Lung (tissue), 12 donors: ENCODE data around the gene PHF21A. TPM values are rescaled to one million over a fixed set of nuclear protein-coding genes. Genes with fewer than 3 reads are reported as not detected.
A peak's percentile ranks its signal among the peaks of the same experiment; 100 is the strongest.
"Not testable (repeated sequence)": the region's sequence is repeated elsewhere in the genome, so short reads cannot be mapped to it uniquely, and the experiment has no call there.

ENCODE experiments used
- ATAC-seq: fragments of 200-7000 bp; cut with Tn5 transposase; one replicate; pipeline ENCODE4 v1.9.1; 2020; ENCODE audit warnings: moderate number of reproducible peaks; ENCODE audit not compliant: insufficient read depth, low FRiP score
- DNase-seq, 3 donors: peaks; one replicate each; pipeline ENCODE4 v3.0.0-alpha.2; 2013 to 2017
- H3K27ac ChIP-seq, 2 donors: one replicate each; pipeline ENCODE4 v1.5.1; 2013; ENCODE audit warnings: mild to moderate bottlenecking in 2 of 2, moderate library complexity in 2 of 2, control low read depth in 1 of 2, inconsistent platforms in 1 of 2, low read depth in 1 of 2, low read length in 1 of 2
- H3K27me3 ChIP-seq, 3 donors: one replicate each; pipeline ENCODE4 v1.5.1; 2013; ENCODE audit warnings: low read length in 2 of 3; ENCODE audit not compliant: control insufficient read depth in 3 of 3, insufficient read depth in 3 of 3
- H3K36me3 ChIP-seq, 4 donors: one replicate each; pipeline ENCODE4 v1.5.1; 2013; ENCODE audit warnings: low read length in 4 of 4, mild to moderate bottlenecking in 1 of 4, moderate library complexity in 1 of 4; ENCODE audit not compliant: control insufficient read depth in 4 of 4, insufficient read depth in 4 of 4
- H3K4me1 ChIP-seq, 5 donors: one replicate each; pipeline ENCODE4 v1.5.1; 2013; ENCODE audit warnings: low read length in 5 of 5, mild to moderate bottlenecking in 2 of 5, moderate library complexity in 1 of 5; ENCODE audit not compliant: control insufficient read depth in 5 of 5, insufficient read depth in 5 of 5
- H3K4me3 ChIP-seq: one replicate; pipeline ENCODE4 v1.5.1; 2013; ENCODE audit warnings: mild to moderate bottlenecking, control low read depth, moderate library complexity
- H3K9ac ChIP-seq, 2 donors: one replicate each; pipeline ENCODE4 v1.5.1; 2013; ENCODE audit warnings: low read length in 2 of 2, control low read depth in 1 of 2; ENCODE audit not compliant: insufficient read depth in 1 of 2
- H3K9me3 ChIP-seq, 4 donors: one replicate each; pipeline ENCODE4 v1.5.1; 2013; ENCODE audit warnings: low read length in 3 of 4, mild to moderate bottlenecking in 1 of 4, moderate library complexity in 1 of 4; ENCODE audit not compliant: control insufficient read depth in 4 of 4, insufficient read depth in 3 of 4
- WGBS, 2 donors: extraction: QIAGEN DNeasy Blood & Tissue Kit; methylation state at CpG; one replicate each; pipeline ENCODE4 v1.1.7; 2013; 5-methylcytosine and 5-hydroxymethylcytosine counted together
- polyA plus RNA-seq, 2 donors: library from polyadenylated mRNA; stranded (reverse); fragments of 200-250 nt; gene quantifications; one replicate each; pipeline ENCODE4 v1.2.1, GENCODE V29; 2013
- total RNA-seq, 2 donors: library from RNA; depleted of rRNA in 1 of 2; stranded (reverse); fragments of >200 nt in 1 of 2; gene quantifications; one replicate each; pipeline ENCODE4 v1.2.1, GENCODE V29; 2014 to 2021
- TF ChIP-seq, protein P1 (sequence below): IDR thresholded peaks from 2 replicates; pipeline ENCODE4 v1.5.1; 2012; ENCODE audit warnings: mild to moderate bottlenecking; ENCODE audit errors: control extremely low read depth, extremely low read depth
- donor health status: control.
- donor health status: control.
- donor health status: Bipolar disorder and iron deficiency.
- donor health status: healthy.
- donor health status: DM: yes; HTN: yes; CAD: no.

PHF21A gene
- total and polyA plus RNA-seq, 4 donors = 16.2 to 57.0 (median 29.9) TPM

DNA sequence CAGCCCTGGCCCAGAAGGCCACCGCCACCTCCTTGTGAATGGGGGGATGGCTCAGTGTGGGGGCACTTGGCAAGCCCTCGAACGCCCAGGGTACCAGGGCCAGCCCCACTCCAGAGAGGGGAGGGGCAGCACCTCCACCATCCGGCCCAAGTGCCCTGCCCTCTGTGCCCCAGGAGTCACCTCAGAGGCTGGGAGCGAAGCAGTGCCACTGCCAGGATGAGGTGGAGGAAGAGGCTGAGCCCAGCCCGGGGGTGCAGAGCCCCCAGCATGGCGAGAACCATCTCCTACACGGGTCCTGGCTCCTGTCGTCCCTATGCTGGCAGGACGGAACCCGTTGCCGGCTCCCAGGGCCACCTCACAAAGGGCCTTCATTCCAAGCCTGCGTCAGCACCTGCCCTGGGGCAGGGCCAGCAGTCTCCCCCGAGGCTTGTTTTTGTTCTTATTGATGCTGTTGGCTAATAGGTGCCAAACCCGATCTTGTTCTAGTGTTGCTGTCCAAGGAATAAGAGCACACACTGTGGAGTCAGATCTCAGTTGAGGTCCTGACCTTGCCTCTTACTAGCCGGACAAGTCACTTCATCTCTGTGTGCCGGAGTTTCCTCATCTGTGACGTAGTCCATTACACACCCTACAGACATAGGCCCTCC, 214.2 kb downstream of the PHF21A start, which contains the start of gene FREY1:
Gene FREY1, minus strand, starts transcription at position 307 of the 647 bp plus-strand sequence. Its CDS starts 26 bp downstream, at position 281.
- DNase-seq = no peak
- H3K9ac ChIP-seq = no peak within 1 kb of the TSS
- H3K27ac ChIP-seq = no peak within 1 kb of the TSS
- peaks cover 0 to 31% (median 6%) of the 10 kb centered on the region in 4 donors for H3K36me3 ChIP-seq
- no peak within 1 kb of the TSS for H3K4me3 ChIP-seq
- TF ChIP-seq, protein P1, sequence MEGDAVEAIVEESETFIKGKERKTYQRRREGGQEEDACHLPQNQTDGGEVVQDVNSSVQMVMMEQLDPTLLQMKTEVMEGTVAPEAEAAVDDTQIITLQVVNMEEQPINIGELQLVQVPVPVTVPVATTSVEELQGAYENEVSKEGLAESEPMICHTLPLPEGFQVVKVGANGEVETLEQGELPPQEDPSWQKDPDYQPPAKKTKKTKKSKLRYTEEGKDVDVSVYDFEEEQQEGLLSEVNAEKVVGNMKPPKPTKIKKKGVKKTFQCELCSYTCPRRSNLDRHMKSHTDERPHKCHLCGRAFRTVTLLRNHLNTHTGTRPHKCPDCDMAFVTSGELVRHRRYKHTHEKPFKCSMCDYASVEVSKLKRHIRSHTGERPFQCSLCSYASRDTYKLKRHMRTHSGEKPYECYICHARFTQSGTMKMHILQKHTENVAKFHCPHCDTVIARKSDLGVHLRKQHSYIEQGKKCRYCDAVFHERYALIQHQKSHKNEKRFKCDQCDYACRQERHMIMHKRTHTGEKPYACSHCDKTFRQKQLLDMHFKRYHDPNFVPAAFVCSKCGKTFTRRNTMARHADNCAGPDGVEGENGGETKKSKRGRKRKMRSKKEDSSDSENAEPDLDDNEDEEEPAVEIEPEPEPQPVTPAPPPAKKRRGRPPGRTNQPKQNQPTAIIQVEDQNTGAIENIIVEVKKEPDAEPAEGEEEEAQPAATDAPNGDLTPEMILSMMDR = no peak
- peaks cover 0 to 12% (median 0%) of the 10 kb centered on the region in 5 donors for H3K4me1 ChIP-seq
- 69 to 81% methylated on average over 18 of the region's 18 CpGs for WGBS, 2 donors
- no peaks in the 10 kb centered on the region for H3K9me3 ChIP-seq
- H3K27me3 ChIP-seq = no peaks in the 10 kb centered on the region
- ATAC-seq = no peak

- TF ChIP-seq, protein P1 = no peak
- no peak overlapping the region for H3K9ac ChIP-seq
- WGBS, 2 donors = 68 to 70% methylated on average over 19 of the region's 19 CpGs
- no peak for ATAC-seq
- no peak overlapping the region for H3K27ac ChIP-seq
- H3K4me1 ChIP-seq = peaks cover 0 to 17% (median 0%) of the 10 kb centered on the region in 5 donors
- no peak overlapping the region for H3K4me3 ChIP-seq
- DNase-seq = peak in 1 of 3 donors; percentile 12
- H3K36me3 ChIP-seq = peaks cover 0 to 27% (median 5%) of the 10 kb centered on the region in 4 donors
- H3K9me3 ChIP-seq = no peaks in the 10 kb centered on the region
- H3K27me3 ChIP-seq = no peaks in the 10 kb centered on the region
Measured at GRCh38 chr11:45906096-45906682, 215.1 kb downstream of the PHF21A start.

GRCh38 chr11:45905576-45905975, 215.7 kb downstream of the PHF21A start:
- H3K36me3 ChIP-seq = peaks cover 0 to 21% (median 4%) of the 10 kb centered on the region in 4 donors
- not testable (repeated sequence) for H3K27me3 ChIP-seq, H3K9me3 ChIP-seq, DNase-seq, H3K4me3 ChIP-seq, H3K9ac ChIP-seq, H3K27ac ChIP-seq, ATAC-seq
- WGBS, 2 donors = 48 to 65% methylated on average over 6 of the region's 6 CpGs
- peaks cover 0 to 23% (median 2%) of the 10 kb centered on the region in 5 donors for H3K4me1 ChIP-seq

- peaks cover 0 to 16% (median 3%) of the 10 kb centered on the region in 4 donors for H3K36me3 ChIP-seq
- H3K27ac ChIP-seq = no peak overlapping the region
- peaks cover 0 to 26% (median 6%) of the 10 kb centered on the region in 5 donors for H3K4me1 ChIP-seq
- no peaks in the 10 kb centered on the region for H3K9me3 ChIP-seq
- TF ChIP-seq, protein P1 = no peak
- H3K4me3 ChIP-seq = no peak overlapping the region
- no peaks in the 10 kb centered on the region for H3K27me3 ChIP-seq
- DNase-seq (no peak), ATAC-seq (no peak)
- no peak overlapping the region for H3K9ac ChIP-seq
- WGBS, 2 donors = 93 to 96% methylated on average over 19 of the region's 19 CpGs
Measured at GRCh38 chr11:45905095-45905494, 216.2 kb downstream of the PHF21A start.
